Stimulated activated memory B cell treated with anti-CD40 and anti-IgM and Interleukin-4, amounts not matched to agents 10 μg/mL and 1 μg/mL and 100 μg/mL, for 72 hours (primary cell): ENCODE results near the gene TGFA.

Experiments
- ATAC-seq: fragments of 150-1000 bp; cut with Tn5 transposase; 2 replicates; pipeline ENCODE4 v1.10.0; 2021
- H3K27ac Mint-ChIP-seq: one replicate; pipeline ENCODE4 v1.8.0; 2022; ENCODE audit warnings: mild to moderate bottlenecking, mixed read lengths
- H3K27me3 Mint-ChIP-seq: one replicate; pipeline ENCODE4 v1.8.0; 2022; ENCODE audit warnings: mixed read lengths
- H3K36me3 Mint-ChIP-seq: one replicate; pipeline ENCODE4 v1.8.0; 2022; ENCODE audit warnings: mixed read lengths
- H3K4me1 Mint-ChIP-seq: one replicate; pipeline ENCODE4 v1.8.0; 2022; ENCODE audit warnings: mixed read lengths
- H3K4me3 Mint-ChIP-seq: one replicate; pipeline ENCODE4 v1.8.0; 2022; ENCODE audit warnings: mild to moderate bottlenecking, moderate library complexity, mixed read lengths
- H3K9me3 Mint-ChIP-seq: one replicate; pipeline ENCODE4 v1.8.0; 2022; ENCODE audit warnings: mixed read lengths

The TGFA gene

GRCh38 chr2:70536517-70537055 lies 17.0 kb downstream of the TGFA start:
- Mint-ChIP-seq H3K4me1 (peaks cover 10% of the 10 kb centered on the region), H3K9me3 (peaks cover 12% of the 10 kb centered on the region), H3K27ac (no peak overlapping the region), H3K4me3 (no peak overlapping the region), H3K27me3 (peaks cover 52% of the 10 kb centered on the region), H3K36me3 (peaks cover 8% of the 10 kb centered on the region)
- no peak for ATAC-seq

- no peak for ATAC-seq
- Mint-ChIP-seq H3K27ac (no peak overlapping the region), H3K36me3 (peaks cover 8% of the 10 kb centered on the region), H3K27me3 (peaks cover 44% of the 10 kb centered on the region), H3K9me3 (peaks cover 16% of the 10 kb centered on the region), H3K4me1 (peaks cover 14% of the 10 kb centered on the region), H3K4me3 (no peak overlapping the region)
These were observed 18.1 kb downstream of the TGFA start for GRCh38 chr2:70535573-70535972.

- peaks cover 16% of the 10 kb centered on the region for H3K9me3 Mint-ChIP-seq
- no peak for ATAC-seq
- peaks cover 14% of the 10 kb centered on the region for H3K4me1 Mint-ChIP-seq
- no peak overlapping the region for H3K4me3 Mint-ChIP-seq
- H3K27me3 Mint-ChIP-seq, result peaks cover 39% of the 10 kb centered on the region
- H3K36me3 Mint-ChIP-seq, result peaks cover 8% of the 10 kb centered on the region
- H3K27ac Mint-ChIP-seq, result no peak overlapping the region
These were observed 19.3 kb downstream of the TGFA start for GRCh38 chr2:70534183-70534836.

- no peak overlapping the region for H3K27ac Mint-ChIP-seq
- peaks cover 8% of the 10 kb centered on the region for H3K36me3 Mint-ChIP-seq
- ATAC-seq, result no peak
- H3K27me3 Mint-ChIP-seq, result peaks cover 30% of the 10 kb centered on the region
- peaks cover 14% of the 10 kb centered on the region for H3K4me1 Mint-ChIP-seq
- H3K4me3 Mint-ChIP-seq, result no peak overlapping the region
- peaks cover 16% of the 10 kb centered on the region for H3K9me3 Mint-ChIP-seq
These were observed 21.2 kb downstream of the TGFA start for GRCh38 chr2:70532244-70532935.

- H3K4me3 Mint-ChIP-seq, result no peak overlapping the region
- no peak overlapping the region for H3K27ac Mint-ChIP-seq
- peaks cover 7% of the 10 kb centered on the region for H3K36me3 Mint-ChIP-seq
- peaks cover 14% of the 10 kb centered on the region for H3K4me1 Mint-ChIP-seq
- peaks cover 26% of the 10 kb centered on the region for H3K27me3 Mint-ChIP-seq
- H3K9me3 Mint-ChIP-seq, result peaks cover 12% of the 10 kb centered on the region
- ATAC-seq, result peak; percentile 73
These were observed 22.1 kb downstream of the TGFA start for GRCh38 chr2:70531419-70532086.

- H3K4me3 Mint-ChIP-seq, result no peak overlapping the region
- peaks cover 5% of the 10 kb centered on the region for H3K9me3 Mint-ChIP-seq
These were observed 24.0 kb downstream of the TGFA start for GRCh38 chr2:70529610-70530009.

GRCh38 chr2:70528929-70529328 lies 24.7 kb downstream of the TGFA start:
- Mint-ChIP-seq H3K4me1 (peaks cover 14% of the 10 kb centered on the region), H3K27me3 (peaks cover under 1% of the 10 kb centered on the region), H3K4me3 (no peak overlapping the region), H3K36me3 (no peaks in the 10 kb centered on the region), H3K9me3 (peaks cover 5% of the 10 kb centered on the region), H3K27ac (no peak overlapping the region)
- no peak for ATAC-seq

More at GRCh38 chr2:70529610-70530009, 24.0 kb downstream of the TGFA start:
- Mint-ChIP-seq H3K36me3 (no peaks in the 10 kb centered on the region), H3K4me1 (peaks cover 14% of the 10 kb centered on the region), H3K27me3 (peaks cover 7% of the 10 kb centered on the region), H3K27ac (no peak overlapping the region)
- ATAC-seq, result no peak

GRCh38 chr2:70528276-70528675 lies 25.4 kb downstream of the TGFA start:
- Mint-ChIP-seq H3K27ac (no peak overlapping the region), H3K4me1 (peaks cover 14% of the 10 kb centered on the region), H3K9me3 (peaks cover 5% of the 10 kb centered on the region), H3K4me3 (no peak overlapping the region), H3K36me3 (no peaks in the 10 kb centered on the region), H3K27me3 (no peaks in the 10 kb centered on the region)
- no peak for ATAC-seq

- H3K27me3 Mint-ChIP-seq, result no peaks in the 10 kb centered on the region
- peaks cover 5% of the 10 kb centered on the region for H3K9me3 Mint-ChIP-seq
- H3K27ac Mint-ChIP-seq, result no peak overlapping the region
- H3K4me1 Mint-ChIP-seq, result peaks cover 13% of the 10 kb centered on the region
- H3K4me3 Mint-ChIP-seq, result no peak overlapping the region
- no peak for ATAC-seq
- no peaks in the 10 kb centered on the region for H3K36me3 Mint-ChIP-seq
These were observed 26.1 kb downstream of the TGFA start for GRCh38 chr2:70527447-70528080.

- no peaks in the 10 kb centered on the region for H3K9me3 Mint-ChIP-seq
- no peaks in the 10 kb centered on the region for H3K36me3 Mint-ChIP-seq
- H3K27ac Mint-ChIP-seq, result no peak overlapping the region
- H3K4me1 Mint-ChIP-seq, result no peaks in the 10 kb centered on the region
- ATAC-seq, result no peak
- no peak overlapping the region for H3K4me3 Mint-ChIP-seq
- no peaks in the 10 kb centered on the region for H3K27me3 Mint-ChIP-seq
These were observed 27.5 kb downstream of the TGFA start for GRCh38 chr2:70526126-70526525.

- Mint-ChIP-seq H3K9me3 (no peaks in the 10 kb centered on the region), H3K4me3 (no peak overlapping the region), H3K27me3 (no peaks in the 10 kb centered on the region), H3K27ac (no peak overlapping the region), H3K36me3 (no peaks in the 10 kb centered on the region), H3K4me1 (no peaks in the 10 kb centered on the region)
- ATAC-seq, result no peak
These were observed 28.6 kb downstream of the TGFA start for GRCh38 chr2:70525032-70525431.

GRCh38 chr2:70523996-70524965 lies 29.3 kb downstream of the TGFA start:
- H3K27me3 Mint-ChIP-seq, result no peaks in the 10 kb centered on the region
- H3K36me3 Mint-ChIP-seq, result no peaks in the 10 kb centered on the region
- H3K4me1 Mint-ChIP-seq, result no peaks in the 10 kb centered on the region
- no peak for ATAC-seq
- no peak overlapping the region for H3K4me3 Mint-ChIP-seq
- no peak overlapping the region for H3K27ac Mint-ChIP-seq
- no peaks in the 10 kb centered on the region for H3K9me3 Mint-ChIP-seq

GRCh38 chr2:70523672-70523995 lies 30.0 kb downstream of the TGFA start:
- Mint-ChIP-seq H3K27me3 (no peaks in the 10 kb centered on the region), H3K27ac (no peak overlapping the region), H3K4me1 (no peaks in the 10 kb centered on the region), H3K4me3 (no peak overlapping the region), H3K36me3 (no peaks in the 10 kb centered on the region), H3K9me3 (no peaks in the 10 kb centered on the region)
- ATAC-seq, result no peak

GRCh38 chr2:70522627-70523026 lies 31.0 kb downstream of the TGFA start:
- Mint-ChIP-seq H3K36me3 (no peaks in the 10 kb centered on the region), H3K27ac (no peak overlapping the region), H3K9me3 (no peaks in the 10 kb centered on the region), H3K4me1 (no peaks in the 10 kb centered on the region), H3K27me3 (no peaks in the 10 kb centered on the region), H3K4me3 (no peak overlapping the region)
- ATAC-seq, result no peak
